ENCODE results near the gene CENPO.
"Not testable (repeated sequence)": the region's sequence is repeated elsewhere in the genome, so short reads cannot be mapped to it uniquely, and the experiment has no call there.

The CENPO gene

DNA sequence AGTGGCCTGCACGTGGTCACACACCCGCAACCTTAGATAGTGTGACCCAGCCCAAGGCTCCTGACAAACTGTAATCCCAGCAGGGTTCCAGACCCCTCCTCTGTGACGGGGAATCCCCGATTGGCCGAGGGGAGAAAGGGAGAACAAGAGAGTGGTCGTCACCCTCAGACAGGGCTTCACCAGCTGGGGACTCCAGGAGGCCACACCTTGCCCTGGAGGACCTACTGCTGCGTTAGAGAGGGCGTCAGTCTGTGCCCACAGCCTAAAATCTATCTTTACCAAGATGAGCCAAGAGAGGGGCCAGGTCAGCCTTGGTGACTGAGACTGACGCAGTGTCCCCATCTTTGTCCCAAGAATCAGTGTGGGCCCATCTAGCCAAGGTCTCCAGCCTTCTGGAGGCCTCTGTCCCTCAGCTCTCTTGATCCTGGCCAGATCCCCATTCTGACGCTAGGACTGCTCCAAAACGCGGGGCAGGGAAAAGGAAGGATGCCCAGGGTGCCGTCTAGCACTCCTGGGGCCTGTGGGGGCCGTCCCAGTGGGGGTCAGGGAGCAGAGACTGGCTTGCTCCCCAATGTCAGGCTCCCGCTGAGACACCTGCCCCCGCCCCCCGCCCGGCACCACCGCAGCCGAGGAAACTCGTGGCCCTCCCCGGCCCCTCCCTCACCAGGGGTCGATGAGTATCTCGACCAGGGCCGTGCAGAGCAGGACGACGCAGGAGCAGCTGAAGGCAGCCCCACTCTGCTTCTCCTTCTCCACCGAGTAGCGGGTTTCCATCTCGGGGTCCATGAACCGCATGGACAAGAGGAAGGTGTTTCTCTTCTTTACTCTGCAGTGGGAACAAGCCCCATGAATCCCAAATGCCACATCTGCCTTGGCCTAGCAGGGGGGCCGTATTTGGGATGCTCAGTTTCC, 40.9 kb downstream of the CENPO start:
- TF ChIP-seq, protein P1, sequence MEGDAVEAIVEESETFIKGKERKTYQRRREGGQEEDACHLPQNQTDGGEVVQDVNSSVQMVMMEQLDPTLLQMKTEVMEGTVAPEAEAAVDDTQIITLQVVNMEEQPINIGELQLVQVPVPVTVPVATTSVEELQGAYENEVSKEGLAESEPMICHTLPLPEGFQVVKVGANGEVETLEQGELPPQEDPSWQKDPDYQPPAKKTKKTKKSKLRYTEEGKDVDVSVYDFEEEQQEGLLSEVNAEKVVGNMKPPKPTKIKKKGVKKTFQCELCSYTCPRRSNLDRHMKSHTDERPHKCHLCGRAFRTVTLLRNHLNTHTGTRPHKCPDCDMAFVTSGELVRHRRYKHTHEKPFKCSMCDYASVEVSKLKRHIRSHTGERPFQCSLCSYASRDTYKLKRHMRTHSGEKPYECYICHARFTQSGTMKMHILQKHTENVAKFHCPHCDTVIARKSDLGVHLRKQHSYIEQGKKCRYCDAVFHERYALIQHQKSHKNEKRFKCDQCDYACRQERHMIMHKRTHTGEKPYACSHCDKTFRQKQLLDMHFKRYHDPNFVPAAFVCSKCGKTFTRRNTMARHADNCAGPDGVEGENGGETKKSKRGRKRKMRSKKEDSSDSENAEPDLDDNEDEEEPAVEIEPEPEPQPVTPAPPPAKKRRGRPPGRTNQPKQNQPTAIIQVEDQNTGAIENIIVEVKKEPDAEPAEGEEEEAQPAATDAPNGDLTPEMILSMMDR (IDR thresholded peaks at IDR 0.05; ENCODE audit: control extremely low read depth, extremely low read depth, low read depth, missing control alignments), result no peak
- ChIA-PET POLR2A (no interaction called here), CTCF (no interaction called here)
- DNase-seq (ENCODE audit: extremely low spot score), result no peak

DNA sequence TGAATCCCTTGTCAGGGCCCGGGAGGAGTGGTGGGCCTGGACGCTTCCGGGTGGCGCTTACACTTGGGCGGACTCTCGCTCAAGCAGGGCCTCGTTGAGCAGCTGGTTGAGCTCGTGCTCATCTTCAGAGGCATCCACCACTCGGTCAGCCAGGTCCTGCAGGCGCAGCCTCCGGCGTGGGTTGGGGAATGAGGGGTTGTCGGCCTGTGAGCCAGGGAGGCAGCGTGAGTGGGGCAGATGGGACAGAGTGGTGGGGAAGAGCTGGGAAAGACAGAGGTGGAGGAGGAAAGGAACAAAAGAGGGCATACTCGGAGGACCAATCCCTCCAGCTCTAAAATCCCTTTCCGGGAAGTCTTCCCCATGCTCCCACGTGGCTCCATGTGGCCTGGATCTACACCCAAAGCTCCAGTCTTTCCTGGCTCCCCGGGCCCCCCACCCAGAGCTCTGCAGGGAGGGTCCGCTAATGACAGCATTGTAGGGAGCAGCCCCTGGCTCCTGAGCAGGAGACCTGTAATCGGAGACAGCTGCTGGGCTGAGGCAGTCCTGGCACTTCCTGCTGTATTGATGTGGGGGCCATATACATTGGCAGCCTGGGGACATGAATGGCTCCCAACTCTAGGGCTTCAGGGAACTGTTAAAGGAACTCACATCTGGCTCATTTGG, 41.6 kb downstream of the CENPO start:
- DNase-seq (ENCODE audit: extremely low spot score), result no peak

DNA sequence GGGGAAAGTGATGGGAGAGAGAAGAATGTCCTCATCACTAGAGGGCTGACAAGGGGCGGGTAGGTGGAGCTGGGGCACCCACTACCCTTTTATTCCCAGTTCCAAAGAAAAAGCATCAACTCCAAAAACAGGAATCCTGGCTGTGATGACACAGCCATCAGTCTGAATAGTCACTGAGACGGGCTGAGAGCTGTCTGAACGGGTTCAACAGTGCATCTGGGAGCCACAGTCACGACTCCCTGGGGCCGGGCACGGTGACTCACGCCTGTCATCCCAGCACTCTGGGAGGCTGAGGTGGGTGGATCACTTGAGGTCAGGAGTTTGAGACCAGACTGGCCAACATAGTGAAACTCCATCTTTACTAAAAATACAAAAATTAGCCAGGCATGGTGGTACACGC, 42.2 kb downstream of the CENPO start:
- DNase-seq (ENCODE audit: extremely low spot score), result not testable (repeated sequence)
- POLR2A ChIA-PET, result interaction anchor here (0.5 kb wide), 1 partner anchor 579 kb away, joined by 3 read pairs; no protein-coding TSS in a partner anchor
- CTCF ChIA-PET, result interaction anchor here (1.4 to 3.6 kb wide), 4 partner anchors 8 to 426 kb away, joined by 3 to 19 read pairs (median 5); no protein-coding TSS in a partner anchor

More for the DNA sequence above, 41.6 kb downstream of the CENPO start:
- ChIA-PET CTCF (interaction anchor here (1.5 to 3.6 kb wide), 3 partner anchors 7 to 413 kb away, joined by 5 to 19 read pairs (median 5); no protein-coding TSS in a partner anchor), POLR2A (interaction anchor here (0.5 kb wide), 1 partner anchor 578 kb away, joined by 3 read pairs; no protein-coding TSS in a partner anchor)
- TF ChIP-seq, protein P1 (IDR thresholded peaks at IDR 0.05; ENCODE audit: control extremely low read depth, extremely low read depth, low read depth, missing control alignments), result no peak

DNA sequence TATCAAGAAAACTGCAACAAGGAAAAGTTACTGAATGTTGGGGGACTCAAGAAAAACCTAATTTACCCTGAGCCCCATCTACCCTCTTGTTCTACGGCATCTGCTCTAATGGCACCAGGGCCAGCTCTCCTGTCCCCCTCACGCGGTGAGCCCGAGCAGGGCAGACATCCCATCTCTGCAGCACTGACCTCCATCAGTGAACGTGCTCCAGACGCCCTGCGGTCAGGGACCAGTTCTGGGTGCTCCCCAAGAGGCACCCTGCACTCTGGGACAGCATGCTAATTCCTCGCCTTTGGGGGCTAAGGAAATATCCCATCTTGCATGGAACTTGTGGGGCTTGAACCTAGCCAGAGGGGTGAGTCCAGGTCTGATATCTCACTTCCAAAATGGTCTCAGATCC, 43.0 kb downstream of the CENPO start:
- ChIA-PET POLR2A (no interaction called here), CTCF (interaction anchor here (1.4 to 3.6 kb wide), 4 partner anchors 8 to 427 kb away, joined by 3 to 19 read pairs (median 5); no protein-coding TSS in a partner anchor)
- TF ChIP-seq, protein P1 (IDR thresholded peaks at IDR 0.05; ENCODE audit: control extremely low read depth, extremely low read depth, low read depth, missing control alignments), result no peak
- DNase-seq (ENCODE audit: extremely low spot score), result no peak

DNA sequence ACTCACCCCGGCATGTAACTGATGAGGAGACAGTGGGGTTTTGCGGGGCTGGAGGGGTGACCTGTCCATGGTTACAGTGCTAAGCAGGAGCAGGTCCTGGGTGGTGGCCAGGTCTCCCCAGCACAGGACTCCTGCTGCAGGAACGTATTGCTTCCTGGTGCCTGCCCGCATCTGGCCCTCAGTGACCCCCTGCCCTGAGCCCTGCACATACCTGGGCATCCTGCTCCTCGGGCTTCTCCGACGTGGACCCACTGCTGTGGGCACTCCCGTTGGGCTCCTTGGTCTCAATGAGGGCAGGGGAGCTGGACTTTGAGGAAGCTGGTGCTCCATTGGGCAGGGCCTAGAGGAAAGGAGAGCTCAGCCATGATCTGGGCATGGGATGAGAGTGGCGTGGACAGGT, 43.5 kb downstream of the CENPO start:
- TF ChIP-seq, protein P1 (IDR thresholded peaks at IDR 0.05; ENCODE audit: control extremely low read depth, extremely low read depth, low read depth, missing control alignments), result no peak
- DNase-seq (ENCODE audit: extremely low spot score), result no peak
- ChIA-PET POLR2A (no interaction called here), CTCF (interaction anchor here (1.2 to 3.6 kb wide), 5 partner anchors 9 to 427 kb away, joined by 3 to 19 read pairs (median 5); no protein-coding TSS in a partner anchor)

GRCh38 chr2:24837996-24838513, 44.8 kb downstream of the CENPO start:
- ChIA-PET CTCF (interaction anchor here (0.9 to 3.6 kb wide), 2 partner anchors 10 to 437 kb away, joined by 3 to 19 read pairs; no protein-coding TSS in a partner anchor), POLR2A (no interaction called here)
- DNase-seq (ENCODE audit: extremely low spot score), result no peak
- TF ChIP-seq, protein P1 (IDR thresholded peaks at IDR 0.05; ENCODE audit: control extremely low read depth, extremely low read depth, low read depth, missing control alignments), result no peak
